CD4-positive, alpha-beta T cell treated with Interleukin-12 subunit alpha and Interleukin-12 subunit beta, for 1 hour (primary cell): ENCODE measurements around the gene OBSCN.

Experiments
- DNase-seq: peaks from one replicate; pipeline ENCODE4 v3.0.0-alpha.2; 2020

OBSCN gene

DNA sequence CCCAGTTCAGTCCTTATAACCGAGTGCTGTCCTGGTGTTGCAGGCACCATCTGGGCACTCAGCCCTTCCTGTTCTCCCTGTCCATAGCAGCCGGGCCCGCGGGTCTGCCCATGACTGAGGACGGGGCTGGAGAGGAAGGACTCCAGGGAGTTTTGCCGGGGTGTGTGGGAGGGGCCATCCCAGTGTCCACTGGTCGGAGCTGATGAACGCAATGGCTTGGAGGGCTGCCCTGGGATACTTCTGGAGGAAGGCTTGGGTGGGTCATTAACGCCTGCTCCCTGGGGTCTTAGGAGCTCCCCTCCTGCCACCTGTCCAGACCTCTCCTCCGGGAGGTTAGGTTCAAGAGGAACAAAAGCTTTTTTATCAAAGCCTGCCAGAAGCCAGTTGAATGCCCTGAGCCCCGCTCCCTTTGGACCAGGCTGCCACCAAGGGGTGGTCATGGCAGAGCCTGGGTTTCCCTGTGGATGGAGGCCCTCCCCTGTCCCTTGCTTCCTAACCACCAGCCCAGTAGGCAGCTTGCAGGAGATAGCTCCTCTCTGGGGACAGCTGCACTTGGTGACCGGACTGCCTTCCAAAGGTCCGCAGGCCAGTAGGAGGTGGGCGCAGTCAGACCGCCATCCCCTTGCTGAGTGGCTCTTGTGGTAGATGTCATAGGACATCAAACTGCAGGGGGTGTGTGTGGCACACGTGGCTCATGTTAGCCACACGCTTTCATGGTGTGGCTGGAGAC, 137.5 kb downstream of the OBSCN start:
- DNase-seq, result no peak

DNA sequence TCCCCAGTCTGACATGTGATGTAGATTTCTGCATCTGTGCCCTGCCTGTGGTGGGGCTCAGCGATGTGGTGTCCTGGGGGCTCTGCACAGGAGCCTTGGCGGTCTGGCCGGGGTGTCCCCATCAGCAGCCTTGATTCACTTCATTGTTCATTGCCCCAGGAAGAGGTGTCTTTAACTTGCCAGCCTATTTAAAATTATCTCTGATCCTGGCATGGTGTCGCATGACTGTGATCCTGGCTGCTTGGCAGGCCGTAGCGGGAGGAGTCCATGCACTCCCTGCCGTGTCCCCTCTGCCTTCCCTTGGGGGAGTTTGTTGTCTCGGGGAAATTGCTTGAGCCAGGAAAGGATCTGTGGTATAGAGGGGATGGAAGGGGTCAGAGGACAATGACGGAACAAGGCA, 138.9 kb downstream of the OBSCN start:
- DNase-seq, result no peak

DNA sequence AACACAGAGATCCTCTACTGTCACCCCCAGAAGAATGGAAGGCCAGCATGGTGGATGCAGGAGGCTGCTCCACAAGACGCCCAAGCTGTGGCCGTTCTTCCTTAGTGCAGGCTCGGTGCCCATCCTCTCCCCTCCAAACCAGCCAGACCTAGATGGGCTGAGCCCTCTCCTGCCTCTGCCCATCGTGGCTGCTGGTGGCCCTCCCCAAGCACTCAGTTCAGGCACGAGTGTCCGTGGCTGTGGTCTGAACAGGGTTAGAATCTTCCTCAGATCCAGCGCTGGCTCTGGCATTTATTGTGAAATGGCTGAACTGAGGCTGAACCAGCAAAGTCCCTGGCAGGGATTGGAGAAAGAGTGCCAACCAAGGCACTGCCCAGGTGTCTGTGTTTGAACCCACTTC, 139.3 kb downstream of the OBSCN start:
- DNase-seq, result no peak

DNA sequence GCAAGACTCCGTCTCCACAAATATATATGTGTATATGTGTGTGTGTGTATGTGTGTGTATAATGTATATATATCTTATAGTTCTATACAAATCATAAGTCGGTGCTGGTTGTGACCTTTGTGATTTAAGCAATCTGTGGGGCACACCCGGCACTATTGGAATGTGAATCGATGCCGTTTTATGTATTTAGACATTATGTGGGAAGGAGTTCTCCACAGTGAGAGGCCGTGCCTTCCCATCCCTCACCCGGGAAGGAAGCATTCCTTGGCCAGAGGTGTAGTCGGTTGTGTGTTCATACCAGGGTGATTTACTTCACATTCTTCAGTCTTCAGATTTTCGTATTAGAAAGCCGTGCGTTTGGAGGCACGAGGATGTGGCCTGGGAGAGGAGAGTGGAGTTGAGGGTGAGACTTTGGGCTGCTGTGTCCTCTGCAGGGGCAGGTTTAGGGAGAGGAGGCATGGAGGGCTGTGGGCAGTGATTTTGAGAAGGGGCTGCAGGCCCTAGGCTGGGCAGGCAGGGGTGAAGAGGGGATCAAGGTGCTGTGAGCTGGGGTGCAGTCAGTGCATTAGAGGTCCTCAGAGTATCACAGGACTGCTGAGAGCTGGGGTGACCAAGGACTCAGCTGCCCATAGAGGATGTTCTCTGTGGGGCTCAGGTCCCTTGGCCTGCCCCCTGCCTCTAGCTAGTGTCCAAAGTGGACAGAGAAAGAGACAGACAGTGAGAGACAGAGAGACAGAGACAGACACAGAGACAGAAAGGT, 141.0 kb downstream of the OBSCN start:
- DNase-seq, result no peak

DNA sequence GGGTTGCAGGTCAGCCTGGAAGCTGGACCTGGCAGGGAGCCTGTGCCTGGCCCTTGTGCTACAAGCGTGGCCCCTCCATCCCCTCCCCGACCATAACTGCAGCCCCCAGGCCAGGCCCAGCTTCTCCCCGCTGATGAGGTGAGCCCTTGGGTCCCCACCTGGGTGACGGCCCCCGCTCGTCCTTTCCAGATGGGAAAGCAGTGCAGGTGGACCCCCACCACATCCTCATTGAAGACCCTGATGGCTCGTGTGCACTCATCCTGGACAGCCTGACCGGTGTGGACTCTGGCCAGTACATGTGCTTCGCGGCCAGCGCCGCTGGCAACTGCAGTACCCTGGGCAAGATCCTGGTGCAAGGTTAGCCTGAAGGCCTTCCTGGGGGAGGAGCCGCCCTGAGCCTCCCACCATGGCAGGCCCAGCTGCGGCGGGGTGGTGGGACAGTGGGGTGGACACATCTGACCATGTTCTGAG, 141.9 kb downstream of the OBSCN start:
- no peak for DNase-seq

DNA sequence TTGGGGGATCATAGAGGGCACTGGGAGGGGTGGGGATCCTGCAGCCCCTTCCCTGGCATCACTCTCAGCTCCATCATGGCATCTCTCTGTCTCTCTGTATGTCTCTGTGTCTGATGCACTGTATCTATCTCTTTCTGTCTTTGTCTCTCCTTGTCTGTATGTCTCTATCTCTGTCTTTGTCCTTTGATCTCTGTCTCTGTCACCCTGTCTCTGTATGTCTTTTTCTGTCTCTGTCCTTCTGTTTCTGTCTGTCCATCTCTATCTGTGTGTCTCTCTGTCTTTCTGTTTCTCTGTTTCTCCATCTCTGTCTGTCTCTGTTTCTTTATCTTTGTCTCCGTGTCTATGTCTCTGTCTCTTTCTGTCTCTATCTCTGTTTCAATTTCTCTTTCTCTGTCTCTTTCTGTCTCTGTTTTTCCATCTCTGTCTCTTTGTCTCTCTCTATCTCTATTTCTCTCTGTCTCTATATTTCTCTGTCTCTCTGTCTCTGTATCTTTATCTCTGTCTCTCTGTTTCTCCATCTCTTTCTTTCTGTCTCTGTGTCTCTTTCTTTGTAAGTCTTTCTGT, 142.4 kb downstream of the OBSCN start:
- DNase-seq, result no peak

DNA sequence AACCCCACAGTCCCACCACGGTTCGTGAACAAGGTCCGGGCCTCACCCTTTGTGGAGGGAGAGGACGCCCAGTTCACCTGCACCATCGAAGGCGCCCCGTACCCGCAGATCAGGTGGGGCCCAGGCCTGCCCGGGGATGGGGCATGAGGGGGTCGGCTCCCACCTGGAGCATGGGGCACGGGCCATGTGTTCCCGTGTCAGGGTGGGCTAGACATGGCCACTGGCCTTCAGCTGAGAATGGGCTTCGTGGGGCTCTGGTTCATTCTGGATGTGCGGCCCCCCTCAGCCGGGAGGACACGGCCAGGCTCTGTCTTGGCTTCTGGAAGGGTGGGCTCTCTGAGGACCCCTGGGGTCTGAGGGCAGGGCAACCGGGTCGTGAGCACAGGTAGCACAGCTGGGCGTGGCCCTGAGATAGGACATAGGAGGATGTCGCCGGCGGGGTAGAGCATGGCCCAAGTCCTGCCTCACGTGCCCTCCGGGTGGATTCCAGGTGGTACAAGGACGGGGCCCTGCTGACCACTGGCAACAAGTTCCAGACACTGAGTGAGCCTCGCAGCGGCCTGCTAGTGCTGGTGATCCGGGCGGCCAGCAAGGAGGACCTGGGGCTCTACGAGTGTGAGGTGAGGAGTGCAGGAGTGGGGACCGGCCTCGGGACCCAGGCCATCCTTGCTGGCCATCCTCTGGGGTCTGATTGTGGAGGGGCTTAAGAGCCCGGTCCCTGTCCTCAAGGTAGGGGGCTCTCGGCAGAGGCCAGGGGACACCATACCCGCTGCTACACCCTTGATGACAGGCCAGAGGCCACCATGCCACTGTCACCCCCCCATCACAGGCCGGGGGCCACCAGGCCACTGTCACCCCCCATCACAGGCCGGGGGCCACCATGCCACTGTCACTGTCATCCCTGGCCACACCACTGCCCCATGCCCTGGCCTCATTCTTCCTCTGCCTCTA, 143.3 kb downstream of the OBSCN start:
- DNase-seq, result no peak

DNA sequence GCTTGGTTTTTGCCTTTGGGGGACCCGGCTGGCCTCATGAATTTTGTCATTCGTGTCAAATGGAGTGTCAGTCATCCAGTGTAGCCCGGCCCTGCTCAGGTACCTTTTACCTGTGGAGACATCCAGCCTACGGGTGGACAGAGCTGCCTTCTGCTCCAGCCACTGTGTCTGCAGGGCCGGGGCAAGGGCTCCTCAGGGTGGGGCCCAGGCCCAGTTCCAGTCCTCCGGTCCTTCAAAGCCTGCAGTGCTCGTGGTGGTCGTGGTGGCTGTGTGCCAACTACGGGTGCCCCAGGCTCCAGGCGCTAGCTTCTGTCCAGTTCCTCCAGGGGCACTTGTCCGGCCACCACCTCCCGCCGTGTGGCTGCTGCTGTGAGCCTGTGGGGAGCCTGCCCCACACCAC, 144.0 kb downstream of the OBSCN start:
- no peak for DNase-seq

DNA sequence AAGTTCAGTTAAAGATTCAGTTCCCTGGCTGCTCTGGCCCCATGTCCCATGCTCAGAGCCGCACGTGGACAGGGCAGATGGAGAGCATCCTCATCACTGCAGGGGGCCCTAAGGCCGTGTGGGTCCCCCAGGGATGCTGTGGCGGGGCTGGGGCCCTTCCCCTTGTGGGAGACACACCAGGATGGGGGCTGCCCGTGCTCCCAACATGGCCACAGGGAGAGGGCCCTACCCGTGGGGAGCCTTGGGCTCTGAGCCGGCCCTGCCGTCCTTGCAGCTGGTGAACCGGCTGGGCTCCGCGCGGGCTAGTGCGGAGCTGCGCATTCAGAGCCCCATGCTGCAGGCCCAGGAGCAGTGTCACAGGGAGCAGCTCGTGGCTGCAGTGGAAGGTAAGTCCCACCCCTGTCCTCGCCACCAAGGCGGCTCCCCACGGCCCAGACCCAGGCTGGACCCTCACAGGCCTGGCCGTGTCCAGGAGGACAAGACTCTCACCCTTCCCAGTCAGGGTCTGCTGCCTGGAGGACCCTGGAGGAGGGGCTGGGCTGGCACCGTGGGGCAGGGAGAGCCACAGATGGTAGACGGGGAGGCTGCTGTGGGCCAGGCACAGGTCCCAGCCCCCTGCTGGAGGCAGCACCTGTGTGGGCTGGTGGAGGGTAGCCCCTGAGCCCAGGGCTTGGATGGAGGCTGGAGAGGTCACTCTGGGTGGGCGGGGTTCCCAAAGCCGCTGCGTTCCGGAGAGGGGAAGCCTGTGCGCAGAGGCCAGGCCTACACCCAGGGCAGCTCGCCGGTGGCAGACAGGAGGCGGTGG, 145.0 kb downstream of the OBSCN start:
- no peak for DNase-seq

DNA sequence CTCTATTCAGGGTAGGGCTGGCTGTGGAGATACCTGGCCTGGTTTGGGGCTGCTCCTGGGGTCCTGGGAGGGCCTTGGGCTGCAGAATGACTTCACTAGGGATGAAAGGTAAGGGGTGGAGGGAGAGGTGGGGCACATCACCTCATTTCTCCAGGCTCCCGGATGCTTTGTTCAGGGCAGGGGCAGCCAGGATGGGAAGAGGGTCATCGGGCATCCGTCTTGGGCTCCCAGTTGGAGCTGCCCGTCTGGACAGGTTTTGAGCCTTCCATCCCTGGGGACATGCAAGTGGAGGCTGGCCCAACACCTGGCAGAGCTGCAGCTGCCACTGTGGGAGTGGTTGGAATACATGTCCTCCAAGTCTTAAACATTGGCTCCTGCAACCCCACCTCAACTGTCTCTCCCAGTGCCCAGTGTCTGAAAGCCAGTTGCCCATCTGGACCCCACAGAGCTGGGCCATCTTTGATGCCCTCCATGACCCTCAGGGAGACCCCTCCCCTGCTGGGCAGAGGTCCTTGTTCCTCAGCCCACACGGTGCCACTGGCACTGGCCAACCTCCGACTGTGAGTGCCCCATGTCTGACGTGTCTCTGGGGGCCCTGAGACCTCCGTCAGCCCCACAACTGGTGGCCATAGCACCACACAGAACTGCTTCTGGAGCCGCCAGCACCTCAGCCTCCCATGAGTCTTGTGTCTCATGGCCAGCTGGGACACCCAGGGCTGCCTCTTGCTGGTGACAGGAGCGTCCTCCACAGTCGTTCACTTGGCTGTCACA, 145.9 kb downstream of the OBSCN start:
- no peak for DNase-seq

DNA sequence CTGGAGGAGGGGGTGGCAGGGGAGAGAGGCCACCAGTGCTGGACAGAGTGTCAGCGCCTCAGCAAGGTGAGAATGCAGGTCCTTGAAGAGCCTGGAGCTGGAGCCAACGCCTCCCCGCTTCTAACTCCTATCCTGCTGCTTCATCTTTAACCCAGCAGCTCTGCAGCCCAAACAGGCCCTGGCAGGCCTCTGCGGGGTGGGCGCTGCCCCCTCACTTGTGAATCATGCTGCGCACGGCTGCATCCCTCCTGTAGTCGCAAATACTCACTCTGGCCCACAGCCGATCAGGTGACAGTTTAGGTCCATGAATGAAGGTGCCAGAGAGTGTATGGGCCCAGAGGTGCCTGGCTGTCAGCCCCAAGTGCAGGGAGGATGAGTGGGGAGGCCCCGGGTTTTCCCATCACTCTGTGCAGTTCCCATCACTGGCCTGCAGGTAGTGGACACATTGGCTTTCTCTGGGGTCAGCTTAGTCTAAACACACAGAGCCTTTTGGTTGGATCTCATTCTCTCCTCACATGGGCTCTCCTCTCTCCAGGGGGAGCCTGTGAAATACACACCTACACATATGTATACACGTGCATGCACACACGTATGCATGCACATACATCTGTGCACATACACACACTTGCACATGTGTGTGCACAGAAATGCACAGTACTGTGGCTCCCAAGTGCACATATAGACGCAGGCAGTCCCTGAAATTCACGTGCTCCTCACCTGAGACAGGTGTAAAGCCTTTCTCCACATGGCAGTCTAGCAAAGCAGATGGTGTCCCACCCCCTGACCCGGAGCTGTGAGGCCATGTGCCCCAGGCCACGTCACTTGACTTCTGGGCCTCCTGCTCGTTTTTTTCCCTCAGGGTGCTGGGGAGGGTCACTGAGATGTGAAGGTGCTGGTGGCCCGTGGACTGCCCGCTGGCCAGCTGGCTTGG, 146.8 kb downstream of the OBSCN start:
- no peak for DNase-seq

DNA sequence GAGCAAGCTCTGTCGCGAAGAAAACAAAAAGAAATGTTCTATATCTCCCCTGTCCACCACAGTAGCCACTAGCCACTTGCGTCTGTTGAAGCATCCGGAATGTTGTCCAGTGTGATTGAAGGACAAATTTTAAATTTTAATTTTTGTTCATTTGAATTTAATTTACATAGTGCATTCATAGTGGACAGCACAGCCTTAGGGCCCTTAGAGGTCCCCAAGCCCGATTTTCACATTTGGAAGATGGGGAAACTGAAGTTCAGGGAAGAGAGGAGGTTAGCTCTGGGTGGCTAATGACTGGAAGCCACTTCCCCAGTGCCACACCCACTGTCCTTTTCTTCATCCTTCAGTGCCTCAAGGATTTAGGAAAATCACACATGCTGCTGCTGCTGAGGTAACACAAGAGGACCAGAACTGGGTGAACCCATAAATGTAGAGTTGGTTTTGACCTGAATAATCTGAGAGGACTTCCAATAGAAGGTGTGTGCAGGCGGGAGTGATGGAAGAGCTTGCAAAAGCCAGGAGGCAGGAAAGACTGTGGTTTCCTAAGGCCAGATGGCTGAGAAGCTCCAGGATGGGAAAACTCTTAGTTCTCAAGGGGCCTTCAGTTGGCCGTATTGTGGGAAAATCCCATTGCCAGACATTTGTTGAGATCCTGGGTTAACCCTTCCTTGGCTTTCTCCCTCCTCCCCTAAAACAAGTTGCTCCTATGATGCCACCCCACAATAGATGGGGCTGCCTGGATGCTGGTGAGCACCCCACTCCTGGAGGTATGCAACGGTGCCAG, 149.2 kb downstream of the OBSCN start:
- no peak for DNase-seq

DNA sequence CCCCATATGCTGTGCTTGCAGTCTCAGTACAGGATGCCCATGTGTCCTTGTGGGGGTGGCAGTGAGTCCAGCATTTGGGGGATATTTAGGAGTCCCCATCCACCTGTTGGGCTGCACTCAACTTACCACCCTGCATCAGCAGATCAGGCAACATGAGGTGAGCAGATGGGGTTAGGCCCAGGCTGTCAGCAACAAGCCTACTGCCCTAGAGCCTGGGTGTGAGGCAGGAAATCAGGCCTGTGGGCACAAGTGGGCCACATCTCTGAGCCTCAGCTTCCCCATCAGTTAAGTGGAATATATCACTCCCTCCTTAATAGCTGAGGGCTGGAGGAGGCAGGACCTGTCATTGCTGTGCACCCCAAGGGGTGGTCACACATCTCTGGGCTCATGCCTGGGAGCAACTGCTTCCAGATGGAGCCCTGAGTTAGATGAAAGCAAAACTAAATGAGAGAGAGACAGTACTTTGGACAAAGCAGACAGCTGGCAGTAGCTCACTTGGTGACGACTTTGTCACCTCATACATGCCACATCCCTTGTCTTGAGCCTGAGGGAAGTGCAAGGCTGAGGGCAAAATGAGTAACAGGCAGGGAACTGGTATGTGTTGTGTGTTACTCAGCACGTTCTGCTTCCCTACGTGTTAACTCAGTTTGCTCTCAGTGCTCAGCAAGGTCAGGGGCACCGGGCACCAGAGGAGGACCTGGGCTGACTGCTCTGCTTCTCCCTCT, 150.4 kb downstream of the OBSCN start:
- no peak for DNase-seq

DNA sequence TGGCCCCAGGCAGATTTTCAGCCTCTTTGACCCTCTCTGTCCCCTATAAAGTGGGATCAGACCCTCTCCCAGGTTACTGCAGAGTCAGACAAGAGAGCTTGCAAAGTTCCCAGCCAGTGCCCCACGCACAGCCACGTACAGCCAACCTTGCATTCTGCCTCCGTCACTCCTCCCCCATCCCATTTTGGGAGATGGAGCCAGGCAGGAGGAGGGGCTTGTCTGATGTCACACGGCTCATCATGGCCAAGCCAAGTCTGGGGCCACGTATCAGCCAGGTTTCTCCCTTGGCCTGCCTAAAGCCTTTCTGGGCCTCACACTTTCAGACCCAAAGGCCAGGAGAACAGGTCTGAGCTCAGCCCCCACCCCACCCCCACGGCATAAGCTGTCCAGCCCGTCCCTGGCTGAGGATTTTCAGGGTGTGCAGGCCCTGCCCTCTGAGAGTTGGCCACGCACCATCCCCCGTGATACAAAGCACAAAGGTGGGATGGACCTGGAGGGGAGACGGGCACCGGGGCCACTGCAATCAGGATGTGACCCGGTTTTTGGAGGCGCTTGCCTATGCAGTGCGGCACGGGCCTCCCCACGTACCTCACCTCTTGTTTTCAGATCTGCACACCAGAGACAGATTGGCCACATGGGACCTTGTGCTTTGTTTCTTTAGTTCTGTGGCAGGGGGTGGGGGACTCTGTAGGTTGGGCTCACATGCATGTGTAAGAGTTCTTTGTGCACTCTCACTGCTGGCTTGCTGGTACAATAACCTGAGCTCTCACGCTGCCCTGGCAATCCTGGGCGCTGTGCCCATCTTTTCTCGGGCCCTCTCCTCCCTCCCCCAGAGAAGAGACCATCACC, 151.1 kb downstream of the OBSCN start:
- no peak for DNase-seq

DNA sequence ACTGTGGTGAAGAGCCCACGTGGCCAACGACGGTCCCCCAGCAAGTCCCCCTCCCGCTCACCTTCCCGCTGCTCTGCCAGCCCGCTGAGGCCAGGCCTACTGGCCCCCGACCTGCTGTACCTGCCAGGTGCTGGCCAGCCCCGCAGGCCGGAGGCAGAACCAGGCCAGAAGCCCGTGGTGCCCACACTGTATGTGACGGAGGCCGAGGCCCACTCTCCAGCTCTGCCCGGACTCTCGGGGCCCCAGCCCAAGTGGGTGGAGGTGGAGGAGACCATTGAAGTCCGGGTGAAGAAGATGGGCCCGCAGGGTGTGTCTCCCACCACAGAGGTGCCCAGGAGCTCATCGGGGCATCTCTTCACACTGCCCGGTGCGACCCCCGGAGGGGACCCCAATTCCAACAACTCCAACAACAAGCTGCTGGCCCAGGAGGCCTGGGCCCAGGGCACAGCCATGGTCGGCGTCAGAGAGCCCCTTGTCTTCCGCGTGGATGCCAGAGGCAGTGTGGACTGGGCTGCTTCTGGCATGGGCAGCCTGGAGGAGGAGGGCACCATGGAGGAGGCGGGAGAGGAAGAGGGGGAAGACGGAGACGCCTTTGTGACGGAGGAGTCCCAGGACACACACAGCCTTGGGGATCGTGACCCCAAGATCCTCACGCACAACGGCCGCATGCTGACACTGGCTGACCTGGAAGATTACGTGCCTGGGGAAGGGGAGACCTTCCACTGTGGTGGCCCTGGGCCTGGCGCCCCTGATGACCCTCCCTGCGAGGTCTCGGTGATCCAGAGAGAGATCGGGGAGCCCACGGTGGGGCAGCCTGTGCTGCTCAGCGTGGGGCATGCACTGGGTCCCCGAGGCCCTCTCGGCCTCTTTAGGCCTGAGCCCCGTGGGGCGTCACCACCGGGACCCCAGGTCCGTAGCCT, 152.0 kb downstream of the OBSCN start:
- DNase-seq, result no peak

DNA sequence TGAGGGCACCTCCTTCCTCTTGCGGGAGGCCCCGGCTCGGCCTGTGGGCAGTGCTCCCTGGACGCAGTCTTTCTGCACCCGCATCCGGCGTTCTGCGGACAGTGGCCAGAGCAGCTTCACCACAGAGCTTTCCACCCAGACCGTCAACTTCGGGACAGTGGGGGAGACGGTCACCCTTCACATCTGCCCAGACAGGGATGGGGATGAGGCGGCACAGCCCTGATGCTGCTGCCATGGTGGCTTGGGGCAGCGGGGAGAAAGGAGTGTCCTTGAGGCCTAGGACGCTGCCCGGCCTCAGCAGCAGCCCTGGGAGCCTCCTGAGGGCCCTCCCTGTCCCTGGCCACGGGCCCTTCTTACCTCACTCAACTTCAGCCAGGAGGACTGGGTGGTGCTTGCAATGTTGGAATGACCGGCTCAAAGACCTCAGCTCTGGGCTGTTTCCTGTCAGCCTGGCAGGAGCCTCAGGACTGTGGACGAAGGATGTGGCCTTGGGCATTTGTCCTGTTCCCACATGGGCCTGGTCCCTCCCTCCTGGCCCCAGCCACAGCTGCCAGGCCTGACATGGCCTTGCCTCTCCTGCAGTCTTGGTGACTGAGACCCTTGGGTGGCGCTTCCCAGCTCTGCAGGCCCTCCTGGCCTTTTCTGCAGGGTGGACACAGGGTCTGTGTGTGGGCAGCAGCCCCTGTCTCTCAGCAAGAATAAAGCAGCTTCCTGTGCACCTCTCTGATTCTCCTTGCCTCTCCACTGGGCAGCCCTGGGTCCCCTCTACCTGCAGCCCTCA, 152.9 kb downstream of the OBSCN start:
- DNase-seq, result no peak
